C1 segment of cervical spinal cord (tissue), 14 donors: Measurements from ENCODE around the gene STON2.

Experiments used
- DNase-seq, 14 donors: peaks; one replicate each; lab custom pipeline; 2025; lab: John Stamatoyannopoulos, UW

Gene STON2

GRCh38 chr14:81303258-81303935, 96.7 kb downstream of the STON2 start:
- DNase-seq: no peak

GRCh38 chr14:81302638-81303037, 97.5 kb downstream of the STON2 start:
- no peak for DNase-seq

GRCh38 chr14:81301813-81302212, 98.3 kb downstream of the STON2 start:
- no peak for DNase-seq

- no peak for DNase-seq
These were observed 98.8 kb downstream of the STON2 start for GRCh38 chr14:81301371-81301770.

GRCh38 chr14:81298911-81299310, 101.2 kb downstream of the STON2 start:
- no peak for DNase-seq

GRCh38 chr14:81298122-81298521, 102.0 kb downstream of the STON2 start:
- no peak for DNase-seq

GRCh38 chr14:81295958-81296923, 103.9 kb downstream of the STON2 start:
- DNase-seq: no peak

- DNase-seq: no peak
These were observed 110.6 kb downstream of the STON2 start for GRCh38 chr14:81289516-81289915.

GRCh38 chr14:81286574-81287370, 113.4 kb downstream of the STON2 start:
- DNase-seq: no peak

- no peak for DNase-seq
These were observed 114.9 kb downstream of the STON2 start for GRCh38 chr14:81285245-81285644.

GRCh38 chr14:81281332-81281731, 118.8 kb downstream of the STON2 start:
- DNase-seq: peak in 1 of 14 donors; percentile 23

GRCh38 chr14:81280136-81280791, 119.9 kb downstream of the STON2 start:
- no peak for DNase-seq

GRCh38 chr14:81277096-81277495, 123.0 kb downstream of the STON2 start:
- no peak for DNase-seq

GRCh38 chr14:81276073-81277069, 123.8 kb downstream of the STON2 start:
- DNase-seq: no peak

- peak in 6 of 14 donors; percentile 18 to 59 (median 40) for DNase-seq
These were observed 124.6 kb downstream of the STON2 start for GRCh38 chr14:81275305-81276072.

GRCh38 chr14:81273961-81274575, 126.1 kb downstream of the STON2 start:
- DNase-seq: no peak

GRCh38 chr14:81273521-81273920, 126.6 kb downstream of the STON2 start:
- DNase-seq: no peak

- DNase-seq: no peak
These were observed 127.8 kb downstream of the STON2 start for GRCh38 chr14:81272317-81272716.

GRCh38 chr14:81269979-81270375, 130.1 kb downstream of the STON2 start:
- DNase-seq: no peak
